DMS 273 treated with DMSO at 0.1 percent for 48 hours (cell line): ENCODE data around the gene NEFH.
"Not testable (repeated sequence)": the region's sequence is repeated elsewhere in the genome, so short reads cannot be mapped to it uniquely, and the experiment has no call there.

Source experiments
- DNase-seq: peaks from one replicate; lab custom pipeline; 2025; lab: John Stamatoyannopoulos, UW

NEFH gene

DNA sequence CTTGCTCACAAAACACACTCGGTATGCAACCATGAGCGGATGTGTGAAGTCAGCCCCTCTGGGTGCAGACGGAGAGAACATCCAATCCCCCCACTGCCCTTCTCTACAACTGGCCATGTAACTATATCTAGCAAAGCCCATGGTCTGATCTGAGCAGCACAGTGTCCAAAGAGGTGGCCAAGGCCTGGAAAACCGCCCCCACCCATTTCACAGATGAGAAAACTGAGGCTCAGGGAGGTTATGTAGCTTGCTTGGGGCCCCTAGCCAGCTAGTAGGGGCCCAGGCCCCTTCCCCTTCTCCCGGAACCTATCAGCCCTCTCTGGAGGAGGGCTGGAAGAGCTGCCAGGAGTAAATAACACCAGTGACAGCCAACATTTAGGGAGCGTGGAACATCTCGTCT is 15.4 kb upstream of the NEFH start:
- DNase-seq, result no peak

DNA sequence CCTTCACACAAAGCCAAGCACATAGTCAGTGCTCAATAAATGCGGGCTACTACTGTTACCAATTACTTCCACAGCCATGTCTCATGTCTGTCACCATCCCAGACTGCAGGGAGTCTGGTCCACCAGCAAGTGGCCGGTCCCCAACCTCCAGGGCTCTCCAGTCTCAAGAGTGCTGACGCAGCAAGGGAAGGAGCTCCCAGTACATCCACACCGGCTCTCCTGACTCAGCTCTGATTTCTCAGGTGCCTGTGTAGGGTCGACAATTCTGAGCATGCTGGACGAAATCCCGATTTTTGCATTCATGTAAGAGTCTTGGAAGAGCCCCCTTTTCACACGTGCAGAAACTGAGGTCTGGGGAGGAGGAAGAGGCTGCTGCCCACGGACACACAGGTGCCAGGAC is 10.3 kb upstream of the NEFH start:
- DNase-seq, result no peak

- DNase-seq, result no peak
Observed at GRCh38 chr22:29470159-29470855, 9.7 kb upstream of the NEFH start.

DNA sequence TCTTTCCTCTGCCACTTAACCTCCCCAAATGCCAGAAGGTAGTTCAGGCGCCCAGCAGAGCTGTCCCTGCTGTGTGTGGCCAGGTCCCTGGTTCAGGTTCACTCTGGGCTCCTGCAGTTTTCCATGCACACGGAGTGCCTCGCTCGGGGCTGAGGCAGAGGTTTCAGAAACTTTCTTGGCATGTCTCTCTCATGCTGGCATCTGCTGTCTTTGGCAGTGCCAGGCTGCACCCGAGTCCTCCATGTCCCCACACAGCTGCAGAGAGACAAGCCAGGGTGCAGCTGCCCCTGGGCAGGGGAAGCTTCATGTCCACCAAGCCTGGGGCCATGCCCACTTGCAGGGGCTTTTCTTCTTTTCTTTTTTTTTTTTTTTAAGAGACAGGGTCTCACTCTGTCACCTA is 7.0 kb upstream of the NEFH start:
- DNase-seq, result no peak

DNA sequence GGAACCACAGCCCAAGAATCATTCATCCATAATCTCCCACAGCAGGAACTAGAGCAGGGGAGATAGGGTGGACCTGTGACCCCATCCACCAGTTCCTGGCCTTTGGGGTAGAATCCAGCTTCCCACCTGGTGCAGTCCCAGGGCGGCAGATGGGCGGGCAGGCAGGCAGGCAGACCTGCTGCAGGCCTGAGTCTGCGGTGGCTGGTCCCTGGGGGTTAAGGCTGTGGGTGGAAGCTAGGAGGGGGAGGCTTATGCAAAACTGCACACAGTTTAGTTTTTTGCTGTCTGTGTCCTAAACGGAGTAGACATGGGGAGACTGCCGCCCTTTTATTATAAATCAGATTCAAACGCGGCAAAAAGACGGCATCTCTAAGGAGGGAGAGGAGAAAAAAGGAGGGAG is 4.5 kb upstream of the NEFH start:
- no peak for DNase-seq

DNA sequence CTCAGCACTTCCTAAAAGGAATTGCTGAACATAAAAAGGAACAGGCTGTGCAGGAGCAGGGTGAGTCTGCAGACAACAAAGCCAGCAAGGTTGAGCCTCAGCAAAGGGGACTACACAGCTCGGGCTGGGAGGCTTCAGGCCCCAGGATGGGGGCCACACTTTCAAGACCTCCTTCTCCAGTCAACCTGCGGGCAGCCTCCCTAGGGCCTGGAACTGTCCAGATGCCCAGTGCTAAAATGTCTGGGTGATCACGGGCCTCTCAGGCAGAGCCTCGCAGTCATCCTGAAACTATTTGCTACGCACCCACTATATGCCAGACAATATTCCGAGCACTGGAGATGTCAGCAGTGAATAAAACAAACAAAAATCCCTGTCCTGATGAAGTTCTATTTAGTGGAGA is 3.9 kb upstream of the NEFH start:
- DNase-seq, result no peak

DNA sequence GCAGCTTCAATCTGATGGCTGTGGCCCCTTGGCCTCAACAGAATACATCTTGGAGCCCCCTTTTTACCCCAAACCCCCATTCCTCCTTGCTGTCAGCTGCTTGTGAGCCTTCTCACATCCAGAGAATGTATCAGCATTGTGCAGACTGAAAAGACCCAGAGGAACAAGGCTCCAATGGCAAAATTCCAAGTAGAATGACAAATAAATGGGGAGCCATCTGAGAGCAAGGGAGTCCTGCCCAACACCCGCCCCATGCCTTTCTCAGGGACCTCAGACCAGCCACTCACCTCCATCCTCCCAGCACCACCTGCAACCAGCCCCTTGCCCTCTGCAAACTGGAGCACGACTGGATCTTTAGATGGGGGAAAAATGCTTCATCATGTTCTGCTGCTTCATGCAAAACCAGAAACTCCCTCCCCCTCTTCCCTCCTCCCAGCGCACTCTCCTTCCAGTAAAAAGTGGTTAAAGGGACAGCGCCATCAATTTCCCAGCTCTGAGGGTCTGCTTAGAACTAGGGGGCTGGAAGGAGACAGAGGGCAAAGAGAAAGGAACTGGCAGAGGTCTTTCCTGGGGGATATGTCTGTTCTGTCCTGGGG is 2.2 kb upstream of the NEFH start:
- no peak for DNase-seq

GRCh38 chr22:29478326-29479276 is 1.4 kb upstream of the NEFH start:
- no peak for DNase-seq

DNA sequence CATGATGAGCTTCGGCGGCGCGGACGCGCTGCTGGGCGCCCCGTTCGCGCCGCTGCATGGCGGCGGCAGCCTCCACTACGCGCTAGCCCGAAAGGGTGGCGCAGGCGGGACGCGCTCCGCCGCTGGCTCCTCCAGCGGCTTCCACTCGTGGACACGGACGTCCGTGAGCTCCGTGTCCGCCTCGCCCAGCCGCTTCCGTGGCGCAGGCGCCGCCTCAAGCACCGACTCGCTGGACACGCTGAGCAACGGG is 169 bp downstream of the NEFH start:
- no peak for DNase-seq

DNA sequence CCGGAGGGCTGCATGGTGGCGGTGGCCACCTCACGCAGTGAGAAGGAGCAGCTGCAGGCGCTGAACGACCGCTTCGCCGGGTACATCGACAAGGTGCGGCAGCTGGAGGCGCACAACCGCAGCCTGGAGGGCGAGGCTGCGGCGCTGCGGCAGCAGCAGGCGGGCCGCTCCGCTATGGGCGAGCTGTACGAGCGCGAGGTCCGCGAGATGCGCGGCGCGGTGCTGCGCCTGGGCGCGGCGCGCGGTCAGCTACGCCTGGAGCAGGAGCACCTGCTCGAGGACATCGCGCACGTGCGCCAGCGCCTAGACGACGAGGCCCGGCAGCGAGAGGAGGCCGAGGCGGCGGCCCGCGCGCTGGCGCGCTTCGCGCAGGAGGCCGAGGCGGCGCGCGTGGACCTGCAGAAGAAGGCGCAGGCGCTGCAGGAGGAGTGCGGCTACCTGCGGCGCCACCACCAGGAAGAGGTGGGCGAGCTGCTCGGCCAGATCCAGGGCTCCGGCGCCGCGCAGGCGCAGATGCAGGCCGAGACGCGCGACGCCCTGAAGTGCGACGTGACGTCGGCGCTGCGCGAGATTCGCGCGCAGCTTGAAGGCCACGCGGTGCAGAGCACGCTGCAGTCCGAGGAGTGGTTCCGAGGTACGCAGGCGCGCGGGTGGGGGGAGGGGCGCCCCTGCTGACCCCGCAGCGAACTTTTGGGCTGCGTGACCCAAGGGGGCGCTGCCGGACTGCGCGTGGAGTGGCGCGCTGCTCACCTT is 670 bp downstream of the NEFH start:
- no peak for DNase-seq

GRCh38 chr22:29481265-29482000 is 1.4 kb downstream of the NEFH start:
- DNase-seq, result no peak

DNA sequence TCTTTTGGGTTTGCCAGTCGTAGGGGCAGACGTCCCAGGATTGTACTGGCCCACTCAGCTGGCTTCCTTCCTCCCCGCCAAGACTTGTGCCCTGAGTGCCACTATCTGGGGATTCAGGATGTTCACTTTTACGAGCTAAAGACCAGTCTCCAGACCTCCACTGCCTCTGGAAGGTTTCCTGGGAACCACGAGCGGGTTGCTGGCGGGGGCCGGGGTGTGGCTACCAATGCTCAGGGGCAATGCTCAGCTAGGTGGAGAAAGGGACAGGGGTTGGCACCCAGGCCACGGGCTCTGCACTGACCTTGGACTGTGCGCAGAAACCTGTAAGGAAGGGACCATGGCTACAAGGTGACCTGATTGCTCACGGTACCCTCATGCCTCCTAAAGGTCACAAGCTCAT is 2.2 kb downstream of the NEFH start:
- DNase-seq, result no peak

DNA sequence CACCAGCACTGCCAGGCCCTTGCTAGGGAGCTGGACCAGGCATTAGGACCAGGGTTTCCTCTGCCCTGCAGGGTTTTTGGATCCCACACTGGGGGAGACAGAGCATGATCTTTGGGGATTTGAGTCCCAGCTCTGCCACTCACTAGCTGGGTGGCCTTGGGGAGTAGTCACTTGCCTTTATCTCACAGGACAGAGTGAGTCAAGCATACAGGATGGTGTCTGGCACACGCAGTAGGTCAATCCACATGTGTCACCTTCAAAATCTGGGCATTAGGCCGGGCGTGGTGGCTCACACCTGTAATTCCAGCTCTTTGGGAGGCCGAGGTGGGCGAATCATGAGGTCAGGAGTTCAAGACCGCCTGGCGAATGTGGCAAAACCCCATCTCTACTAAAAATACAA is 2.7 kb downstream of the NEFH start:
- DNase-seq, result no peak

GRCh38 chr22:29483254-29483653 is 3.2 kb downstream of the NEFH start:
- no peak for DNase-seq

- no peak for DNase-seq
Observed at GRCh38 chr22:29484642-29485041, 4.6 kb downstream of the NEFH start.

DNA sequence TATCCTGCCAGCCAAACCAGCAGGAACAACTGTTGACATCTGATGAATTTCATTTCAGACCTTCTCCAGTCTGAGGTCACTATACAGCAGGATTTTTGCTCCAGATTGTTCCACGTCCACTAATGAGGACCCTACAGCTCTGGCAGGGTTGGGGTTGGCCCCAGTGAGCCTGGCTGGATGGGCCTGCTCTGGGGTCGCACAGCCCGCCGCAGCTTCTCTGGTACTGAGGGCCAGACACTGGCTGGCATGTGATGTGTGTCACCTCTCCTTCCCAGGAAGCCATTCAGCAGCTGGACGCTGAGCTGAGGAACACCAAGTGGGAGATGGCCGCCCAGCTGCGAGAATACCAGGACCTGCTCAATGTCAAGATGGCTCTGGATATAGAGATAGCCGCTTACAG is 5.4 kb downstream of the NEFH start:
- no peak for DNase-seq

- no peak for DNase-seq
Observed at GRCh38 chr22:29487426-29487986, 7.5 kb downstream of the NEFH start.

- not testable (repeated sequence) for DNase-seq
Observed at GRCh38 chr22:29489127-29489780, 9.2 kb downstream of the NEFH start.

DNA sequence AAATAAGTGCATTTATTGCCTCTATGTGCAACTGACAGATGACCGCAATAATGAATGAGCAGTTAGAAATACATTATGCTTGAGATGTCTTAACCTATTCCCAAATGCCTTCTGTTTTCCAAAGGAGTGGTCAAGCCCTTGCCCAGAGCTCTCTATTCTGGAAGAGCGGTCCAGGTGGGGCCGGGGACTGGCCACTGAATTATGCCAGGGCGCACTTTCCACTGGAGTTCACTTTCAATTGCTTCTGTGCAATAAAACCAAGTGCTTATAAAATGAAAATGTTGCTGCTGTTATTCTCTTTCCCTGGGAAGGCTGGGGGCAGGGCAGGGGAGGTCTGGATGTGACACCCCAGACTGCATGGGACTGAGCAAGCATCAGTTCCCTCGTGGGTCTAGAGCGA is 11.0 kb downstream of the NEFH start:
- DNase-seq, result no peak

GRCh38 chr22:29493636-29494035 is 13.6 kb downstream of the NEFH start:
- no peak for DNase-seq

DNA sequence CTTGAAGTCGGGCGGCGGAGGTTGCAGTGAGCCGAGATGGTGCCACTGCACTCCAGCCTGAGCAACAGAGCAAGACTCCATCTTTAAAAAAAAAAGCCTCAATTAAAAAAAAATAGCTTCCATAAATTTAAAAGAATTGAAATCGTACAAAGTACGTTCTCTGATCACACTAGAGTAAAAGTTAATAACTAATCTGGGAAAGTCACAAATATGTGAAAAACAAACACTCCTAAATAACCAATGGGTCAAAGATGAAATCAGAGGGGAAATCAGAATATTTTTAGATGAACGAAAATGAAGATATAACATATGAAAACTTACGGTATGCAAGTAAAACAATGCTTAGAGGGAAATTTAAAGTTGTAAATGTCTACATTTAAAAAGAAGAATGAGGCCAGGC is 19.8 kb downstream of the NEFH start:
- DNase-seq, result no peak
